Lung (tissue), 12 donors: ENCODE results near the gene TRPC4AP. TPM values are rescaled to one million over a fixed set of nuclear protein-coding genes. Genes with fewer than 3 reads are reported as not detected.
A peak's percentile ranks its signal among the peaks of the same experiment; 100 is the strongest.

Experiments
- ATAC-seq: fragments of 200-7000 bp; cut with Tn5 transposase; one replicate; pipeline ENCODE4 v1.9.1; 2020; ENCODE audit warnings: moderate number of reproducible peaks; ENCODE audit not compliant: insufficient read depth, low FRiP score
- DNase-seq, 3 donors: peaks; one replicate each; pipeline ENCODE4 v3.0.0-alpha.2; 2013 to 2017
- H3K27ac ChIP-seq, 2 donors: one replicate each; pipeline ENCODE4 v1.5.1; 2013; ENCODE audit warnings: mild to moderate bottlenecking in 2 of 2, moderate library complexity in 2 of 2, control low read depth in 1 of 2, inconsistent platforms in 1 of 2, low read depth in 1 of 2, low read length in 1 of 2
- H3K27me3 ChIP-seq, 3 donors: one replicate each; pipeline ENCODE4 v1.5.1; 2013; ENCODE audit warnings: low read length in 2 of 3; ENCODE audit not compliant: control insufficient read depth in 3 of 3, insufficient read depth in 3 of 3
- H3K36me3 ChIP-seq, 4 donors: one replicate each; pipeline ENCODE4 v1.5.1; 2013; ENCODE audit warnings: low read length in 4 of 4, mild to moderate bottlenecking in 1 of 4, moderate library complexity in 1 of 4; ENCODE audit not compliant: control insufficient read depth in 4 of 4, insufficient read depth in 4 of 4
- H3K4me1 ChIP-seq, 5 donors: one replicate each; pipeline ENCODE4 v1.5.1; 2013; ENCODE audit warnings: low read length in 5 of 5, mild to moderate bottlenecking in 2 of 5, moderate library complexity in 1 of 5; ENCODE audit not compliant: control insufficient read depth in 5 of 5, insufficient read depth in 5 of 5
- H3K4me3 ChIP-seq: one replicate; pipeline ENCODE4 v1.5.1; 2013; ENCODE audit warnings: mild to moderate bottlenecking, control low read depth, moderate library complexity
- H3K9ac ChIP-seq, 2 donors: one replicate each; pipeline ENCODE4 v1.5.1; 2013; ENCODE audit warnings: low read length in 2 of 2, control low read depth in 1 of 2; ENCODE audit not compliant: insufficient read depth in 1 of 2
- H3K9me3 ChIP-seq, 4 donors: one replicate each; pipeline ENCODE4 v1.5.1; 2013; ENCODE audit warnings: low read length in 3 of 4, mild to moderate bottlenecking in 1 of 4, moderate library complexity in 1 of 4; ENCODE audit not compliant: control insufficient read depth in 4 of 4, insufficient read depth in 3 of 4
- CTCF ChIP-seq: IDR thresholded peaks from 2 replicates; pipeline ENCODE4 v1.5.1; 2012; ENCODE audit warnings: mild to moderate bottlenecking; ENCODE audit errors: control extremely low read depth, extremely low read depth
- WGBS, 2 donors: extraction: QIAGEN DNeasy Blood & Tissue Kit; methylation state at CpG; one replicate each; pipeline ENCODE4 v1.1.7; 2013; 5-methylcytosine and 5-hydroxymethylcytosine counted together
- polyA plus RNA-seq, 2 donors: library from polyadenylated mRNA; stranded (reverse); fragments of 200-250 nt; gene quantifications; one replicate each; pipeline ENCODE4 v1.2.1, GENCODE V29; 2013
- total RNA-seq, 2 donors: library from RNA; depleted of rRNA in 1 of 2; stranded (reverse); fragments of >200 nt in 1 of 2; gene quantifications; one replicate each; pipeline ENCODE4 v1.2.1, GENCODE V29; 2014 to 2021
- donor health status: control.
- donor health status: control.
- donor health status: Bipolar disorder and iron deficiency.
- donor health status: healthy.
- donor health status: DM: yes; HTN: yes; CAD: no.

Gene TRPC4AP
- total and polyA plus RNA-seq, 4 donors = 37.6 to 62.5 (median 50.2) TPM

GRCh38 chr20:35018590-35019371 lies 73.8 kb downstream of the TRPC4AP start:
- DNase-seq = peak in 2 of 3 donors; percentile 15 to 50
- no peak for ATAC-seq
- Histone ChIP-seq H3K36me3 (peaks cover 6 to 54% (median 26%) of the 10 kb centered on the region in 4 donors), H3K4me1 (peaks cover 0 to 11% (median 0%) of the 10 kb centered on the region in 5 donors), H3K4me3 (no peak overlapping the region), H3K27ac (no peak overlapping the region), H3K9ac (no peak overlapping the region), H3K9me3 (no peaks in the 10 kb centered on the region), H3K27me3 (no peaks in the 10 kb centered on the region)
- TF ChIP-seq CTCF = no peak
- 88 to 93% methylated on average over 11 of the region's 11 CpGs for WGBS, 2 donors

- Histone ChIP-seq H3K4me1 (peaks cover 0 to 11% (median 0%) of the 10 kb centered on the region in 5 donors), H3K36me3 (peaks cover 12 to 66% (median 29%) of the 10 kb centered on the region in 4 donors), H3K4me3 (no peak overlapping the region), H3K9me3 (no peaks in the 10 kb centered on the region), H3K27me3 (no peaks in the 10 kb centered on the region), H3K9ac (no peak overlapping the region), H3K27ac (no peak overlapping the region)
- DNase-seq (no peak), ATAC-seq (no peak)
- WGBS, 2 donors = 93% methylated on average over 8 of the region's 8 CpGs
- TF ChIP-seq CTCF = no peak
Measured at GRCh38 chr20:35017099-35017835, 75.3 kb downstream of the TRPC4AP start.

- no peak overlapping the region for H3K4me3 ChIP-seq
- no peak for DNase-seq
- no peak overlapping the region for H3K9ac ChIP-seq
- H3K27me3 ChIP-seq = no peaks in the 10 kb centered on the region
- 96 to 98% methylated on average over 2 of the region's 2 CpGs for WGBS, 2 donors
- TF ChIP-seq CTCF = no peak
- peaks cover 0 to 11% (median 0%) of the 10 kb centered on the region in 5 donors for H3K4me1 ChIP-seq
- H3K36me3 ChIP-seq = peaks cover 17 to 68% (median 35%) of the 10 kb centered on the region in 4 donors
- ATAC-seq = no peak
- no peaks in the 10 kb centered on the region for H3K9me3 ChIP-seq
- H3K27ac ChIP-seq = no peak overlapping the region
Measured at GRCh38 chr20:35015863-35016193, 76.8 kb downstream of the TRPC4AP start.
